HCT116 (cell line): Measurements from ENCODE around the gene ZAR1L. TPM values are rescaled to one million over a fixed set of nuclear protein-coding genes. Genes with fewer than 3 reads are reported as not detected.
"Not testable (repeated sequence)": the region's sequence is repeated elsewhere in the genome, so short reads cannot be mapped to it uniquely, and the experiment has no call there.

ENCODE experiments used
- ATAC-seq: fragments of 200-7000 bp; cut with Tn5 transposase; 2 replicates; pipeline ENCODE4 v1.9.1; 2020; ENCODE audit warnings: mild to moderate bottlenecking, moderate library complexity
- BruUV-seq: library from RNA; stranded (reverse); fragments of 400-500 nt; replicated peaks from 2 replicates; lab custom pipeline; 2021; lab: Mats Ljungman, UMichigan
- CTCF ChIA-PET: fragments of 300-600 bp; sonication (Branson Sonifier 250); formaldehyde crosslinking; loops from one replicate; lab custom pipeline; 2021; ENCODE audit warnings: antibody characterized with exemption; lab: Charles Lee
- POLR2A ChIA-PET: fragments of 300-600, 350-600 bp; sonication (Branson Sonifier 250); formaldehyde crosslinking; loops from one replicate; lab custom pipeline; 2021; ENCODE audit warnings: antibody characterized with exemption; lab: Charles Lee
- RAD21 ChIA-PET, 2 experiments: fragments of 300-600 bp; sonication (Branson Sonifier 250); formaldehyde crosslinking; loops; one replicate each; lab custom pipeline; 2023; ENCODE audit warnings: low total read pairs in 2 of 2; ENCODE audit not compliant: uncharacterized antibody in 2 of 2, unreplicated experiment in 2 of 2, low non-redundant PET in 1 of 2; lab: Charles Lee
- DNase-seq: peaks from one replicate; pipeline ENCODE4 v3.0.0-alpha.2; 2010; ENCODE audit warnings: low read depth, low spot score
- H2AFZ ChIP-seq: fragments of 200-600 bp; shearing (Covaris generic), sonication (generic); 2 replicates; pipeline ENCODE4 v1.6.1; 2017; ENCODE audit warnings: low read depth, mixed run types, mixed read lengths, antibody characterized with exemption, low read length; ENCODE audit not compliant: poor library complexity, severe bottlenecking
- H3K27ac ChIP-seq: 2 replicates; pipeline ENCODE4 v1.5.1; 2012; ENCODE audit warnings: low read depth, low read length
- H3K27me3 ChIP-seq: fragments of 200-600 bp; sonication (generic); 2 replicates; pipeline ENCODE4 v1.6.1; 2016; ENCODE audit warnings: mixed run types, low read length, mixed read lengths; ENCODE audit not compliant: insufficient read depth
- H3K36me3 ChIP-seq, 2 experiments: fragments of 200-500 bp in 1 of 2; fragments of 200-600 bp in 1 of 2; sonication (Bioruptor generic) in 1 of 2; sonication (generic) in 1 of 2; 2 replicates each; pipeline versions ENCODE4 v1.5.1 to v1.6.1; 2014 to 2016; ENCODE audit warnings: low read length in 2 of 2, inconsistent platforms in 1 of 2, mixed read lengths in 1 of 2, mixed run types in 1 of 2; ENCODE audit not compliant: insufficient read depth in 2 of 2, control insufficient read depth in 1 of 2
- H3K4me1 ChIP-seq, 2 experiments: fragments of 200-600 bp in 1 of 2; sonication (generic) in 1 of 2; 2 replicates each; pipeline versions ENCODE4 v1.5.1 to v1.6.1; 2012 to 2017; ENCODE audit warnings: low read length in 2 of 2, inconsistent platforms in 1 of 2, mild to moderate bottlenecking in 1 of 2, mixed read lengths in 1 of 2, mixed run types in 1 of 2, moderate library complexity in 1 of 2; ENCODE audit not compliant: insufficient read depth in 2 of 2, control insufficient read depth in 1 of 2
- H3K4me2 ChIP-seq: fragments of 200-600 bp; sonication (generic); 2 replicates; pipeline ENCODE4 v1.6.1; 2017; ENCODE audit warnings: mixed run types, low read length, mixed read lengths
- H3K4me3 ChIP-seq, 2 experiments: fragments of 200-600 bp in 1 of 2; sonication (generic) in 1 of 2; replicated peaks in 1 of 2; 2 replicates each; pipeline ENCODE4 v1.5.1; 2011 to 2016; ENCODE audit warnings: low read length in 2 of 2, control low read depth in 1 of 2, low read depth in 1 of 2, mild to moderate bottlenecking in 1 of 2, mixed read lengths in 1 of 2, mixed run types in 1 of 2
- H3K79me2 ChIP-seq: fragments of 200-600 bp; sonication (generic); 2 replicates; pipeline ENCODE4 v1.6.1; 2017; ENCODE audit warnings: mild to moderate bottlenecking, mixed run types, low read length, moderate library complexity, mixed read lengths; ENCODE audit not compliant: insufficient read depth
- H3K9ac ChIP-seq: fragments of 200-600 bp; sonication (generic); 2 replicates; pipeline ENCODE4 v1.6.1; 2016; ENCODE audit warnings: low read length, mixed read lengths
- H3K9me2 ChIP-seq: fragments of 200-600 bp; sonication (generic), shearing (Covaris generic); 2 replicates; pipeline ENCODE4 v1.6.1; 2017; ENCODE audit warnings: mixed run types, mild to moderate bottlenecking, moderate library complexity; ENCODE audit not compliant: insufficient read depth
- H3K9me3 ChIP-seq, 2 experiments: fragments of 200-500 bp in 1 of 2; fragments of 200-600 bp in 1 of 2; sonication (Bioruptor generic) in 1 of 2; sonication (generic) in 1 of 2; 2 replicates each; pipeline ENCODE4 v1.6.1; 2014 to 2017; ENCODE audit warnings: low read length in 2 of 2, mixed read lengths in 2 of 2, inconsistent platforms in 1 of 2, low read depth in 1 of 2, mild to moderate bottlenecking in 1 of 2, mixed run types in 1 of 2, moderate library complexity in 1 of 2; ENCODE audit not compliant: control insufficient read depth in 1 of 2, insufficient read depth in 1 of 2
- H4K20me1 ChIP-seq: fragments of 200-600 bp; sonication (generic), shearing (Covaris generic); 2 replicates; pipeline ENCODE4 v1.6.1; 2017; ENCODE audit warnings: mixed run types, mild to moderate bottlenecking, moderate library complexity; ENCODE audit not compliant: insufficient read depth
- CBX3 ChIP-seq: IDR thresholded peaks from 2 replicates; pipeline ENCODE4 v1.6.1; 2012; ENCODE audit warnings: low read depth
- CEBPB ChIP-seq: IDR thresholded peaks from 2 replicates; pipeline ENCODE4 v1.6.1; 2012; ENCODE audit warnings: low read depth
- ELF1 ChIP-seq: IDR thresholded peaks from 2 replicates; pipeline ENCODE4 v1.6.1; 2012; ENCODE audit warnings: low read depth, borderline replicate concordance
- JUND ChIP-seq: IDR thresholded peaks from 2 replicates; pipeline ENCODE4 v1.6.1; 2012
- TCF7L2 ChIP-seq: IDR thresholded peaks from 2 replicates; pipeline ENCODE4 v1.7.0; 2011; ENCODE audit warnings: borderline replicate concordance, inconsistent platforms; ENCODE audit not compliant: insufficient read depth, insufficient read length; ENCODE audit errors: extremely low read depth
- ZFX ChIP-seq: fragments of 450-650 bp; IDR thresholded peaks from 2 replicates; pipeline ENCODE4 v1.6.1; 2017
- intact Hi-C: fragments of 100-400 bp; cut with micrococcal nuclease; formaldehyde crosslinking; loops from 2 replicates; pipeline ENCODE4 v1.10.0; 2022
- total RNA-seq: library from RNA; stranded (reverse); gene quantifications from one replicate; pipeline ENCODE4 v1.2.1, GENCODE V29; 2021; ENCODE audit not compliant: unreplicated experiment
- TF ChIP-seq, protein P1 (sequence below), 3 experiments: fragments of 200-600 bp in 1 of 3; sonication (generic) in 1 of 3; IDR thresholded peaks in 2 of 3; conservative IDR thresholded peaks in 1 of 3; 2 replicates each; pipeline ENCODE4 v1.5.1; 2012 to 2017; ENCODE audit warnings: low read depth in 2 of 3, low read length in 2 of 3, antibody characterized with exemption in 1 of 3, borderline replicate concordance in 1 of 3, control low read depth in 1 of 3, mild to moderate bottlenecking in 1 of 3, mixed read lengths in 1 of 3, mixed run types in 1 of 3, moderate library complexity in 1 of 3; ENCODE audit not compliant: insufficient read depth in 1 of 3

Gene ZAR1L
- total RNA-seq, 1 experiment from 2014 or later, result 0.15 TPM

DNA sequence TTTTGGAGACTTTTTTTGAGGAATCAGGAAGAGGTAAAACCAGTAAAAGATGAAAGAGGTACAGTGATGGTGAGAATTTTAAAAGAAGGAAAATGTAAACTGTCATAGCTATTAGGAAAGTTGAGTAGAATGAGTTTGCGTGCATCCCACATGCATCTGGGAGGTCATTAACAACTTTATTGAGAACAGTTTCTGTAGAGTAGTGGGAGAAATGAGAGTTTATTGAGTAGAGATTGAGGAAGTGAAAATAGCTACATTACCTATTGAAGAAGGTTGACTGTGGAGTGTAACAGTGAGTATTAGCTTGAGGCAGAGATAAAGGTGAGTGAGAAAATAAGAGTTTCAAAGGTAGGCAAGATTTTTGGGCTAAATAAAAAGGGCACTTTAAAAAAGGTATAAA is 38.9 kb upstream of the ZAR1L start:
- ATAC-seq (no peak), DNase-seq (no peak)
- Histone ChIP-seq H2AFZ (no peak overlapping the region), H4K20me1 (no peaks in the 10 kb centered on the region), H3K4me2 (no peak overlapping the region), H3K27me3 (no peaks in the 10 kb centered on the region), H3K4me3 (no peak overlapping the region), H3K79me2 (no peaks in the 10 kb centered on the region), H3K36me3 (peaks cover 2 to 4% of the 10 kb centered on the region in 2 experiments; a peak in 3 of 4 replicates), H3K4me1 (no peaks in the 10 kb centered on the region), H3K27ac (no peak overlapping the region), H3K9me2 (no peaks in the 10 kb centered on the region), H3K9ac (no peak overlapping the region), H3K9me3 (no peaks in the 10 kb centered on the region)
- CTCF ChIA-PET, result no interaction called here
- POLR2A ChIA-PET, result no interaction called here
- intact Hi-C loops, result no loop called here
- no TSS peak for BruUV-seq
- RAD21 ChIA-PET, result no interaction called here
- no peak for TF ChIP-seq CEBPB
- TF ChIP-seq JUND, result no peak
- no peak for TF ChIP-seq ELF1
- TF ChIP-seq TCF7L2, result no peak
- no peak for TF ChIP-seq ZFX
- TF ChIP-seq, protein P1, sequence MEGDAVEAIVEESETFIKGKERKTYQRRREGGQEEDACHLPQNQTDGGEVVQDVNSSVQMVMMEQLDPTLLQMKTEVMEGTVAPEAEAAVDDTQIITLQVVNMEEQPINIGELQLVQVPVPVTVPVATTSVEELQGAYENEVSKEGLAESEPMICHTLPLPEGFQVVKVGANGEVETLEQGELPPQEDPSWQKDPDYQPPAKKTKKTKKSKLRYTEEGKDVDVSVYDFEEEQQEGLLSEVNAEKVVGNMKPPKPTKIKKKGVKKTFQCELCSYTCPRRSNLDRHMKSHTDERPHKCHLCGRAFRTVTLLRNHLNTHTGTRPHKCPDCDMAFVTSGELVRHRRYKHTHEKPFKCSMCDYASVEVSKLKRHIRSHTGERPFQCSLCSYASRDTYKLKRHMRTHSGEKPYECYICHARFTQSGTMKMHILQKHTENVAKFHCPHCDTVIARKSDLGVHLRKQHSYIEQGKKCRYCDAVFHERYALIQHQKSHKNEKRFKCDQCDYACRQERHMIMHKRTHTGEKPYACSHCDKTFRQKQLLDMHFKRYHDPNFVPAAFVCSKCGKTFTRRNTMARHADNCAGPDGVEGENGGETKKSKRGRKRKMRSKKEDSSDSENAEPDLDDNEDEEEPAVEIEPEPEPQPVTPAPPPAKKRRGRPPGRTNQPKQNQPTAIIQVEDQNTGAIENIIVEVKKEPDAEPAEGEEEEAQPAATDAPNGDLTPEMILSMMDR (IDR thresholded peaks at IDR 0.05 in 2 of 3, conservative IDR thresholded peaks at IDR 0.05 in 1 of 3; ENCODE audit: borderline replicate concordance in 1 of 3, insufficient read depth in 1 of 3, low read depth in 2 of 3, low read length in 2 of 3), result no peak
- no peak for TF ChIP-seq CBX3

DNA sequence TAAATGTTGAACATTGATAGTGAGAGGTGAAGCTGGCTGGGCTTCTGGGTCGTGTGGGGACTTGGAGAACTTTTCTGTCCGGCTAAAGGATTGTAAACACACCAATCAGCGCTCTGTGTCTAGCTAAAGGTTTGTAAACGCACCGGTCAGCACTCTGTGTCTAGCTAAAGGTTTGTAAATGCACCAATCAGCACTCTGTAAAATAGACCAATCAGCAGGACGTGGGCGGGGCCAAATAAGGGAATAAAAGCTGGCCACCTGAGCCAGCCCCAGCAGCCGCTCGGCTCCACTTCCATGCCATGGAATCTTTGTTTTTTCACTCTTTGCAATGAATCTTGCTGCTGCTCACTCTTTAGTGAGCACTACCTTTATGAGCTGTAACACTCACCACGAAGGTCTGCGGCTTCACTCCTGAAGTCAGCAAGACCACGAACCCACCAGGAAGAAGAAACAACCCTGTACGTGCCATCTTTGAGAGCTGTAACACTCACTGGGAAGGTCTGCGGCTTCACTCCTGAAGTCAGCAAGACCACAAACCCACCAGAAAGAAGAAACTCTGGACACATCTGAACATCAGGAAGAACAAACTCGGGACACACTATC is 35.8 kb upstream of the ZAR1L start:
- intact Hi-C loops, H3K79me2 ChIP-seq, H4K20me1 ChIP-seq, POLR2A ChIA-PET, H3K4me3 ChIP-seq, RAD21 ChIA-PET, H3K4me1 ChIP-seq, H3K9me3 ChIP-seq, CTCF ChIA-PET, H2AFZ ChIP-seq, H3K9me2 ChIP-seq, H3K36me3 ChIP-seq, DNase-seq, H3K9ac ChIP-seq, H3K4me2 ChIP-seq, H3K27me3 ChIP-seq, ATAC-seq, H3K27ac ChIP-seq, BruUV-seq: not testable (repeated sequence)
